ENCODE data around the gene XCL2.

XCL2 gene

DNA sequence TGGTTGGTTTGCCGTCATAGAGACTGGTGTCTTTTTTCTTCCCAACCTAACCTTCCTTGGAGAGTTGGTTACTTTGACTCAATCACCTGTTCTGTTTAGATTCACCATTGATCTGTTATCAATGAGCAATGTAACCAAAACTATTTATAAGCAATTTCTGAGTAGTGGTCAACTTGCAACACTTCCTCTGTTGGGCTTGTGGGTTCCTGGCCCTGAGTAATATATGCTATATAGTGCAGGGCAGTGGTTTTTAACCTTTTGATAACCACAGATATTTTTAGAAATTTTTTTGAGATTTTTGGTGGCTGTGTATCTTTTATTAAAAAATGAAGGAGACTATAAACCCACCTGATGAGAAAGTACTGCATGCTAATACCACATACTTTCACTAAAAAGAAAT lies 23.2 kb upstream of the XCL2 start:
- H3K4me2 ChIP-seq (ENCODE audit: low read length), result no peak overlapping the region
- no peaks in the 10 kb centered on the region for H3K4me1 ChIP-seq (ENCODE audit: insufficient read depth, low read length, severe bottlenecking)
- H4K20me1 ChIP-seq (ENCODE audit: insufficient read depth, low read length), result no peaks in the 10 kb centered on the region
- no peaks in the 10 kb centered on the region for H3K9me3 ChIP-seq (ENCODE audit: low read length)
- no peaks in the 10 kb centered on the region for H3K36me3 ChIP-seq (ENCODE audit: insufficient read depth, low read length)
- H3K79me2 ChIP-seq (ENCODE audit: insufficient read depth, low read length), result no peaks in the 10 kb centered on the region
- H3K9ac ChIP-seq (ENCODE audit: low read length), result no peak overlapping the region
- no peaks in the 10 kb centered on the region for H3K9me2 ChIP-seq (ENCODE audit: low read depth, low read length)
- no peak for TF ChIP-seq EZH2 (IDR thresholded peaks at IDR 0.05; ENCODE audit: borderline replicate concordance, low read length)
- TF ChIP-seq, protein P1, sequence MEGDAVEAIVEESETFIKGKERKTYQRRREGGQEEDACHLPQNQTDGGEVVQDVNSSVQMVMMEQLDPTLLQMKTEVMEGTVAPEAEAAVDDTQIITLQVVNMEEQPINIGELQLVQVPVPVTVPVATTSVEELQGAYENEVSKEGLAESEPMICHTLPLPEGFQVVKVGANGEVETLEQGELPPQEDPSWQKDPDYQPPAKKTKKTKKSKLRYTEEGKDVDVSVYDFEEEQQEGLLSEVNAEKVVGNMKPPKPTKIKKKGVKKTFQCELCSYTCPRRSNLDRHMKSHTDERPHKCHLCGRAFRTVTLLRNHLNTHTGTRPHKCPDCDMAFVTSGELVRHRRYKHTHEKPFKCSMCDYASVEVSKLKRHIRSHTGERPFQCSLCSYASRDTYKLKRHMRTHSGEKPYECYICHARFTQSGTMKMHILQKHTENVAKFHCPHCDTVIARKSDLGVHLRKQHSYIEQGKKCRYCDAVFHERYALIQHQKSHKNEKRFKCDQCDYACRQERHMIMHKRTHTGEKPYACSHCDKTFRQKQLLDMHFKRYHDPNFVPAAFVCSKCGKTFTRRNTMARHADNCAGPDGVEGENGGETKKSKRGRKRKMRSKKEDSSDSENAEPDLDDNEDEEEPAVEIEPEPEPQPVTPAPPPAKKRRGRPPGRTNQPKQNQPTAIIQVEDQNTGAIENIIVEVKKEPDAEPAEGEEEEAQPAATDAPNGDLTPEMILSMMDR (IDR thresholded peaks at IDR 0.05; ENCODE audit: low read length), result no peak
- no peak overlapping the region for H3K27ac ChIP-seq (ENCODE audit: low read depth, low read length, poor library complexity, severe bottlenecking)
- no peak overlapping the region for H3K4me3 ChIP-seq (ENCODE audit: low read depth, low read length, poor library complexity, severe bottlenecking)
- H3K27me3 ChIP-seq (ENCODE audit: insufficient read depth, low read length), result no peaks in the 10 kb centered on the region
- H2AFZ ChIP-seq (ENCODE audit: low read length), result no peak overlapping the region
- H3F3A ChIP-seq (ENCODE audit: insufficient read depth, low read length), result no peaks in the 10 kb centered on the region

DNA sequence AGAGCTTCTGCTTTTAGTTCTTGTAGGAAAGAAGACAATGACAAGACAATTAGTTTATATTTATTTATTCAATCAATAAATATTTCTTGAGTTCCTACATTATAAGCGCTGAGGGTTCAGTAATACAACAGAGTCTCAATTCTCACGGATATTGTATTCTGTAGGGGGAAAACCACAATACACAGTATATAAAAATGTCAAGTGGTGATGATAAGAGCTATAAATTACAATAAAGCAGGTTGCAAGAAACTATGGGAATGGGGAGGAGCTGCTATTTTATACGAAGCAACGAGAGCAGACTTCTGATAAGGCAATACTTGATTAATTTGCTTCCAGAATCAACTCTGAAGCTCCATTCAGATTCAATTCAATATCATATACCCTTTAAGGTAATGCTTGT lies 22.0 kb upstream of the XCL2 start:
- Histone ChIP-seq H3K4me2 (ENCODE audit: low read length) (no peak overlapping the region), H2AFZ (ENCODE audit: low read length) (no peak overlapping the region), H3K27me3 (ENCODE audit: insufficient read depth, low read length) (no peaks in the 10 kb centered on the region), H3K4me1 (ENCODE audit: insufficient read depth, low read length, severe bottlenecking) (no peaks in the 10 kb centered on the region), H3K4me3 (ENCODE audit: low read depth, low read length, poor library complexity, severe bottlenecking) (no peak overlapping the region), H3K79me2 (ENCODE audit: insufficient read depth, low read length) (no peaks in the 10 kb centered on the region), H3K9me3 (ENCODE audit: low read length) (no peaks in the 10 kb centered on the region), H3F3A (ENCODE audit: insufficient read depth, low read length) (no peaks in the 10 kb centered on the region), H3K36me3 (ENCODE audit: insufficient read depth, low read length) (no peaks in the 10 kb centered on the region), H3K9ac (ENCODE audit: low read length) (no peak overlapping the region), H4K20me1 (ENCODE audit: insufficient read depth, low read length) (no peaks in the 10 kb centered on the region), H3K9me2 (ENCODE audit: low read depth, low read length) (no peaks in the 10 kb centered on the region), H3K27ac (ENCODE audit: low read depth, low read length, poor library complexity, severe bottlenecking) (no peak overlapping the region)
- TF ChIP-seq EZH2 (IDR thresholded peaks at IDR 0.05; ENCODE audit: borderline replicate concordance, low read length), result no peak
- TF ChIP-seq, protein P1 (IDR thresholded peaks at IDR 0.05; ENCODE audit: low read length), result no peak

DNA sequence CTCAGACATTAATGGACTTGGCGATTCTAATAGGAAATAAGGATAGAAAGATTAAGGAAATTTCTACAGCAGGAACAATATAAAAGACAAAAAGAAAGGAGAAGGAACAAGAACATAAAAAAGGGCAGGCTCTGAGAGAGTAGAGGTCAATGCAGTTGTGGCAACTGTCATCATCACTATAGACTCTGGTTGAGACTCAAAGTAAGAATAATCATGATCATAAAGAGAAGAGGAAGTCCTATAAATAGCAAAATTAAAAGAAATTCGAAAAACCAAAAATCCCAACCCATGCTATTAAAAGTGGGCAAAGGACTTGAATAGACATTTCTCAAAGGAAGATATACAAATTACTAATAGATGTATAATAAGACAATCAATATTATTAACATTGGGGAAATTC lies 18.2 kb upstream of the XCL2 start:
- H3K9me2 ChIP-seq (ENCODE audit: low read depth, low read length), result no peaks in the 10 kb centered on the region
- H3K4me2 ChIP-seq (ENCODE audit: low read length), result no peak overlapping the region
- H3K4me1 ChIP-seq (ENCODE audit: insufficient read depth, low read length, severe bottlenecking), result no peaks in the 10 kb centered on the region
- no peak overlapping the region for H3K9ac ChIP-seq (ENCODE audit: low read length)
- no peak overlapping the region for H3K27ac ChIP-seq (ENCODE audit: low read depth, low read length, poor library complexity, severe bottlenecking)
- TF ChIP-seq, protein P1 (IDR thresholded peaks at IDR 0.05; ENCODE audit: low read length), result no peak
- H3F3A ChIP-seq (ENCODE audit: insufficient read depth, low read length), result no peaks in the 10 kb centered on the region
- no peaks in the 10 kb centered on the region for H4K20me1 ChIP-seq (ENCODE audit: insufficient read depth, low read length)
- no peak overlapping the region for H3K4me3 ChIP-seq (ENCODE audit: low read depth, low read length, poor library complexity, severe bottlenecking)
- no peaks in the 10 kb centered on the region for H3K27me3 ChIP-seq (ENCODE audit: insufficient read depth, low read length)
- H3K79me2 ChIP-seq (ENCODE audit: insufficient read depth, low read length), result no peaks in the 10 kb centered on the region
- H3K36me3 ChIP-seq (ENCODE audit: insufficient read depth, low read length), result no peaks in the 10 kb centered on the region
- no peaks in the 10 kb centered on the region for H3K9me3 ChIP-seq (ENCODE audit: low read length)
- H2AFZ ChIP-seq (ENCODE audit: low read length), result no peak overlapping the region

Data from OCI-LY1 (cell line).